HepG2 (cell line): ENCODE measurements around the gene NUP107. TPM values are rescaled to one million over a fixed set of nuclear protein-coding genes. Genes with fewer than 3 reads are reported as not detected.

Source experiments
- ATAC-seq: fragments of 200-7000 bp; cut with Tn5 transposase; 3 replicates; pipeline ENCODE4 v1.9.1; 2020; ENCODE audit warnings: mild to moderate bottlenecking, moderate library complexity
- BruUV-seq: library from RNA; stranded (reverse); fragments of 400-500 nt; replicated peaks from 2 replicates; lab custom pipeline; 2021; lab: Mats Ljungman, UMichigan
- CTCF ChIA-PET: fragments of 300-600 bp; formaldehyde crosslinking; extraction: SDS; loops from one replicate; lab custom pipeline; 2021; ENCODE audit warnings: low total read pairs, inconsistent platforms, low intra/inter-chr PET ratio; lab: Yijun Ruan, JAX
- POLR2A ChIA-PET: fragments of 350-600 bp; sonication (Branson Sonifier 250); formaldehyde crosslinking; loops from one replicate; lab custom pipeline; 2020; ENCODE audit warnings: antibody characterized with exemption, inconsistent platforms; lab: Yijun Ruan, JAX
- DNase-seq: peaks from one replicate; pipeline ENCODE4 v3.0.0-alpha.2; 2015; ENCODE audit warnings: low spot score
- FAIRE-seq: peaks from 3 replicates; lab custom pipeline; 2011; peaks lifted over from hg19 to GRCh38; lab: Jason Lieb, UNC
- H2AFZ ChIP-seq: one replicate; pipeline ENCODE4 v1.6.1; 2011; ENCODE audit warnings: low read length, inconsistent platforms
- H3K27ac ChIP-seq: fragments of 300-600 bp; 3 replicates; pipeline ENCODE4 v1.8.0; 2011; ENCODE audit warnings: mixed run types, mild to moderate bottlenecking, mixed read lengths, low read length, inconsistent platforms; ENCODE audit not compliant: insufficient read depth; ENCODE audit errors: extremely low read length
- H3K27me3 ChIP-seq, 2 experiments: fragments of 200-600 bp in 1 of 2; 2 replicates in 1 of 2; 3 replicates in 1 of 2; pipeline versions ENCODE4 v1.6.0 to v1.8.0; 2011; ENCODE audit warnings: low read length in 2 of 2, mild to moderate bottlenecking in 2 of 2, moderate library complexity in 2 of 2, inconsistent platforms in 1 of 2; ENCODE audit not compliant: insufficient read depth in 2 of 2, control insufficient read depth in 1 of 2
- H3K36me3 ChIP-seq, 2 experiments: fragments of 200-600 bp in 1 of 2; replicated peaks in 1 of 2; 2 replicates in 1 of 2; 3 replicates in 1 of 2; pipeline versions ENCODE4 v1.5.1 to v1.8.0; 2011; ENCODE audit warnings: low read length in 2 of 2, inconsistent platforms in 1 of 2; ENCODE audit not compliant: insufficient read depth in 2 of 2, control insufficient read depth in 1 of 2
- H3K4me1 ChIP-seq: 2 replicates; pipeline ENCODE4 v1.5.1; 2012; ENCODE audit warnings: low read length, inconsistent platforms; ENCODE audit not compliant: insufficient read depth
- H3K4me2 ChIP-seq: 2 replicates; pipeline ENCODE4 v1.6.0; 2011; ENCODE audit warnings: low read depth, low read length, inconsistent platforms
- H3K4me3 ChIP-seq, 3 experiments: fragments of 200-600 bp in 1 of 3; sonication (generic), shearing (Covaris generic) in 1 of 3; replicated peaks in 1 of 3; 2 replicates each; pipeline ENCODE4 v1.5.1; 2011 to 2016; ENCODE audit warnings: low read length in 3 of 3, inconsistent platforms in 2 of 3, low read depth in 2 of 3, mild to moderate bottlenecking in 2 of 3, control low read depth in 1 of 3, mixed read lengths in 1 of 3; ENCODE audit not compliant: insufficient read depth in 1 of 3
- H3K79me2 ChIP-seq: one replicate; pipeline ENCODE4 v1.6.1; 2011; ENCODE audit warnings: low read length, inconsistent platforms; ENCODE audit not compliant: insufficient read depth
- H3K9ac ChIP-seq: 2 replicates; pipeline ENCODE4 v1.6.0; 2011; ENCODE audit warnings: mild to moderate bottlenecking, low read depth, low read length, inconsistent platforms; ENCODE audit not compliant: insufficient read depth
- H3K9me3 ChIP-seq: 2 replicates; pipeline ENCODE4 v1.5.1; 2012; ENCODE audit warnings: mild to moderate bottlenecking, low read length
- H4K20me1 ChIP-seq: 2 replicates; pipeline ENCODE4 v1.6.0; 2011; ENCODE audit warnings: inconsistent platforms, mild to moderate bottlenecking, low read length, moderate library complexity; ENCODE audit not compliant: insufficient read depth
- HCFC1 ChIP-seq: fragments of 150-350 bp; IDR thresholded peaks from 2 replicates; pipeline ENCODE4 v1.6.1; 2014; ENCODE audit warnings: low read depth, low read length
- KDM3A ChIP-seq: IDR thresholded peaks from 2 replicates; pipeline ENCODE4 v1.6.1; 2018; ENCODE audit warnings: low read depth, missing compliant biosample characterization
- NR2F2 ChIP-seq: IDR thresholded peaks from 2 replicates; pipeline ENCODE4 v1.6.1; 2012; ENCODE audit warnings: low read depth, inconsistent platforms, borderline replicate concordance
- ONECUT2 ChIP-seq: sonication (generic); formaldehyde crosslinking; IDR thresholded peaks from 2 replicates; pipeline ENCODE4 v1.4.0; 2020; ENCODE audit warnings: missing genetic modification reagents
- PHF21A ChIP-seq: sonication (generic); formaldehyde crosslinking; IDR thresholded peaks from 2 replicates; pipeline ENCODE4 v1.5.0; 2020; ENCODE audit warnings: mild to moderate bottlenecking, missing genetic modification reagents
- ZBTB20 ChIP-seq: sonication (generic); formaldehyde crosslinking; IDR thresholded peaks from 2 replicates; pipeline ENCODE4 v1.8.1; 2023; ENCODE audit warnings: missing genetic modification reagents, low read depth, mild to moderate bottlenecking, borderline replicate concordance
- ZNF607 ChIP-seq: sonication (generic); formaldehyde crosslinking; IDR thresholded peaks from 2 replicates; pipeline ENCODE4 v1.5.1; 2020; ENCODE audit warnings: missing genetic modification reagents, mild to moderate bottlenecking, borderline replicate concordance
- ZNF616 ChIP-seq: sonication (generic); formaldehyde crosslinking; IDR thresholded peaks from 2 replicates; pipeline ENCODE4 v1.5.0; 2020; ENCODE audit warnings: low read depth, mild to moderate bottlenecking, missing genetic modification reagents
- WGBS: methylation state at CpG from one replicate; pipeline ENCODE4 v1.1.6; 2017; ENCODE audit warnings: low lambda C conversion rate; 5-methylcytosine and 5-hydroxymethylcytosine counted together
- in situ Hi-C: cut with HindIII; loops from 2 replicates; pipeline ENCODE4 v1.10.0; 2017; ENCODE audit warnings: low pct_unique_long_range_greater_than_20kb; ENCODE audit not compliant: extremely low pct_ligation_motif_present
- intact Hi-C: fragments of 100-400 bp; cut with micrococcal nuclease; formaldehyde crosslinking; loops from one replicate; pipeline ENCODE4 v1.10.0; 2022; ENCODE audit not compliant: unreplicated experiment
- polyA plus RNA-seq, 8 experiments: library from polyadenylated mRNA; depleted of rRNA in 3 of 8; stranded (reverse) in 7 of 8; unstranded in 1 of 8; fragments of >200 nt; fragmentation: Illumina TruSeq in 4 of 8; extraction: Trizol in 4 of 8; gene quantifications; 2 replicates each; pipeline versions ENCODE4 v1.2.1 to v1.2.3, GENCODE V29; 2011 to 2016; ENCODE audit warnings: low read depth in 4 of 8, missing spikeins in 1 of 8, mixed read lengths in 1 of 8; ENCODE audit not compliant: insufficient read depth in 1 of 8
- total RNA-seq, 5 experiments: library from RNA; depleted of rRNA; stranded (reverse); fragments of >200 nt; fragmentation: Illumina TruSeq; extraction: Trizol; gene quantifications; 2 replicates each; pipeline ENCODE4 v1.2.3, GENCODE V29; 2016; ENCODE audit warnings: low read depth in 1 of 5
- TF ChIP-seq, protein P1 (sequence below), 2 experiments: fragments of 450-650 bp in 1 of 2; sonication (generic) in 1 of 2; formaldehyde crosslinking; IDR thresholded peaks; 2 replicates each; pipeline versions ENCODE4 v1.5.0 to v1.8.0; 2020 to 2022; ENCODE audit warnings: mild to moderate bottlenecking in 1 of 2, missing genetic modification reagents in 1 of 2
- TF ChIP-seq, protein P2 (sequence below): sonication (generic); formaldehyde crosslinking; IDR thresholded peaks from 2 replicates; pipeline ENCODE4 v1.8.1; 2023; ENCODE audit warnings: mild to moderate bottlenecking, missing genetic modification reagents, borderline replicate concordance
- TF ChIP-seq, protein P3 (sequence below): sonication (generic); formaldehyde crosslinking; IDR thresholded peaks from 2 replicates; pipeline ENCODE4 v1.5.0; 2020; ENCODE audit warnings: mild to moderate bottlenecking, missing genetic modification reagents
- TF ChIP-seq, protein P4 (sequence below): sonication (generic); formaldehyde crosslinking; IDR thresholded peaks from 2 replicates; pipeline ENCODE4 v1.5.0; 2020; ENCODE audit warnings: missing genetic modification reagents

Gene NUP107
- total and polyA plus RNA-seq, 2 of the 13 experiments (the other 11 are each of a cell fraction or from before 2014, with no cell fraction given): 54.7 to 100 TPM

DNA sequence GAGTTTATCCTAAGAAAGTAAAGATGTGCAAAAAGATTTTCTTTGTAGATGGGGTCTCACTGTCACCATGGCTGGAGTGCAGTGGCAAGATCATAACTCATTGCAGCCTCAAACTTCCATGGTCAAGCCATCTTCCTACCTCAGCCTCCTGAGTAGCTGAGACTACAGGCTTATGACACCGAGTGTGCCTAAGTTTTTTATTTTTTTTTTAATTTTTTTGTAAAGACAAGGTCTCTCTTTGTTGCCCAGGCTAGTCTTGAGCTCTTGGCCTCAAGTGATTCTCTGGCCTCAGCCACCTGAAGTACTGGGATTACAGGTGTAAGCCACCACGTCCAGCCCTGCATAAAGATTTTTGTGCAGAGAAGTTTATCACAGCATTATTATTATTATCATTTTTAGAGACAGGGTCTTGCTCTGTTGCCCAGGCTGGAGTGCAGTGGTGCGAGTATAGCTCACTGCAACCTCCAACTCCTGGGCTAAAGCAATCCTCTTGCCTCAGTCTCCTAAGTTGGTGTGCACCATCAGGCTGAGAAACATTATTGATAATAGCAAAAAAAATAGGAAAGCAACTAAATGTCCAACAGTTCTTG is 101.9 kb downstream of the NUP107 start:
- H3K4me1 ChIP-seq: peaks cover 79% of the 10 kb centered on the region
- H3K9me3 ChIP-seq: no peaks in the 10 kb centered on the region
- TSS peak; percentile 92 for BruUV-seq
- H3K27ac ChIP-seq: peak overlapping the region; percentile 91
- no peak overlapping the region for H2AFZ ChIP-seq
- no peaks in the 10 kb centered on the region for H3K27me3 ChIP-seq
- FAIRE-seq: no peak
- no peak; the same call in 2 of the 3 replicates for ATAC-seq
- peaks cover 7% of the 10 kb centered on the region for H3K79me2 ChIP-seq
- ChIA-PET CTCF (no interaction called here), POLR2A (interaction anchor here (1.2 to 9.2 kb wide), 5 partner anchors 11 to 42 kb away, joined by 7 to 184 read pairs (median 51); partner anchors contain the start of genes MDM2 and SLC35E3)
- no peaks in the 10 kb centered on the region for H3K36me3 ChIP-seq
- peak overlapping the region; percentile 12 to 52 (median 32) for H3K4me3 ChIP-seq
- no peak for DNase-seq
- peak overlapping the region; percentile 74 for H3K9ac ChIP-seq
- in situ Hi-C loops (no loop called here), intact Hi-C loops (loop anchor here (2.0 kb wide), 1 partner anchor 16 kb away; no protein-coding TSS in a partner anchor)
- WGBS: 11% methylated on average over 3 of the region's 3 CpGs
- H4K20me1 ChIP-seq: no peaks in the 10 kb centered on the region
- peak overlapping the region; percentile 80 for H3K4me2 ChIP-seq
- TF ChIP-seq ZNF616 (CRISPR knock-in tag) (peak; percentile 24; the same call in 1 of the 2 replicates), HCFC1 (no peak), PHF21A (CRISPR knock-in tag) (no peak), ZBTB20 (CRISPR knock-in tag) (0 out of 2 replicates have a peak, but pooled peaks have one; percentile 69), NR2F2 (no peak), KDM3A (CRISPR knock-in tag) (no peak), ZNF607 (CRISPR knock-in tag) (0 out of 2 replicates have a peak, but pooled peaks have one; percentile 75), ONECUT2 (CRISPR knock-in tag) (no peak)
- TF ChIP-seq, protein P1, sequence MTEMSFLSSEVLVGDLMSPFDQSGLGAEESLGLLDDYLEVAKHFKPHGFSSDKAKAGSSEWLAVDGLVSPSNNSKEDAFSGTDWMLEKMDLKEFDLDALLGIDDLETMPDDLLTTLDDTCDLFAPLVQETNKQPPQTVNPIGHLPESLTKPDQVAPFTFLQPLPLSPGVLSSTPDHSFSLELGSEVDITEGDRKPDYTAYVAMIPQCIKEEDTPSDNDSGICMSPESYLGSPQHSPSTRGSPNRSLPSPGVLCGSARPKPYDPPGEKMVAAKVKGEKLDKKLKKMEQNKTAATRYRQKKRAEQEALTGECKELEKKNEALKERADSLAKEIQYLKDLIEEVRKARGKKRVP (CRISPR knock-in tag; IDR thresholded peaks at IDR 0.05): no peak
- TF ChIP-seq, protein P2, sequence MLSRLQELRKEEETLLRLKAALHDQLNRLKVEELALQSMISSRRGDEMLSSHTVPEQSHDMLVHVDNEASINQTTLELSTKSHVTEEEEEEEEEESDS (CRISPR knock-in tag): 0 out of 2 replicates have a peak, but pooled peaks have one; percentile 18
- TF ChIP-seq, protein P3, sequence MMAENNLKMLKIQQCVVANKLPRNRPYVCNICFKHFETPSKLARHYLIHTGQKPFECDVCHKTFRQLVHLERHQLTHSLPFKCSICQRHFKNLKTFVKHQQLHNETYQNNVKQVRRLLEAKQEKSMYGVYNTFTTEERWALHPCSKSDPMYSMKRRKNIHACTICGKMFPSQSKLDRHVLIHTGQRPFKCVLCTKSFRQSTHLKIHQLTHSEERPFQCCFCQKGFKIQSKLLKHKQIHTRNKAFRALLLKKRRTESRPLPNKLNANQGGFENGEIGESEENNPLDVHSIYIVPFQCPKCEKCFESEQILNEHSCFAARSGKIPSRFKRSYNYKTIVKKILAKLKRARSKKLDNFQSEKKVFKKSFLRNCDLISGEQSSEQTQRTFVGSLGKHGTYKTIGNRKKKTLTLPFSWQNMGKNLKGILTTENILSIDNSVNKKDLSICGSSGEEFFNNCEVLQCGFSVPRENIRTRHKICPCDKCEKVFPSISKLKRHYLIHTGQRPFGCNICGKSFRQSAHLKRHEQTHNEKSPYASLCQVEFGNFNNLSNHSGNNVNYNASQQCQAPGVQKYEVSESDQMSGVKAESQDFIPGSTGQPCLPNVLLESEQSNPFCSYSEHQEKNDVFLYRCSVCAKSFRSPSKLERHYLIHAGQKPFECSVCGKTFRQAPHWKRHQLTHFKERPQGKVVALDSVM (CRISPR knock-in tag): no peak
- TF ChIP-seq, protein P4, sequence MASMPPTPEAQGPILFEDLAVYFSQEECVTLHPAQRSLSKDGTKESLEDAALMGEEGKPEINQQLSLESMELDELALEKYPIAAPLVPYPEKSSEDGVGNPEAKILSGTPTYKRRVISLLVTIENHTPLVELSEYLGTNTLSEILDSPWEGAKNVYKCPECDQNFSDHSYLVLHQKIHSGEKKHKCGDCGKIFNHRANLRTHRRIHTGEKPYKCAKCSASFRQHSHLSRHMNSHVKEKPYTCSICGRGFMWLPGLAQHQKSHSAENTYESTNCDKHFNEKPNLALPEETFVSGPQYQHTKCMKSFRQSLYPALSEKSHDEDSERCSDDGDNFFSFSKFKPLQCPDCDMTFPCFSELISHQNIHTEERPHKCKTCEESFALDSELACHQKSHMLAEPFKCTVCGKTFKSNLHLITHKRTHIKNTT: no peak
